ENCODE results near the gene DLGAP1.

DLGAP1 gene

DNA sequence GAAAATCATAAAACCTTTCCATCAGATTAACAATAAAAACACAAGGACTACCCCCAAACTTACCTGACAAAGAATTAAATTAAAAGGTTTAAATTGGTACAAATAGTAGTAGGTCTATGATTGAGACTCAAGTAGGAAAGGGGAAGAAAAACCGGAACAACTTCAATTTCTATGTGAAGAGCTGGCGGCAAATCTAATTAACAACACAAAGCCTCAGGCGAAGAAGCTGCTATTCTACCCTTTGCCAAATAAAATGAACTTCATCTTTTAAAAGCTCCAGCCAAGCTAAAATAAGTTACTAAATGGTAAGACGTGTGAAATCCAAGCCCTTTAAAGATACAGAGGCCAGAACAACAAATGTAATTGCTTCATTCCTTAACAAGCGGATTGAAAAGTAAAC lies 146.5 kb downstream of the DLGAP1 start:
- no peak for TF ChIP-seq EZH2 (IDR thresholded peaks at IDR 0.05; ENCODE audit: borderline replicate concordance, low read length)
- TF ChIP-seq, protein P1, sequence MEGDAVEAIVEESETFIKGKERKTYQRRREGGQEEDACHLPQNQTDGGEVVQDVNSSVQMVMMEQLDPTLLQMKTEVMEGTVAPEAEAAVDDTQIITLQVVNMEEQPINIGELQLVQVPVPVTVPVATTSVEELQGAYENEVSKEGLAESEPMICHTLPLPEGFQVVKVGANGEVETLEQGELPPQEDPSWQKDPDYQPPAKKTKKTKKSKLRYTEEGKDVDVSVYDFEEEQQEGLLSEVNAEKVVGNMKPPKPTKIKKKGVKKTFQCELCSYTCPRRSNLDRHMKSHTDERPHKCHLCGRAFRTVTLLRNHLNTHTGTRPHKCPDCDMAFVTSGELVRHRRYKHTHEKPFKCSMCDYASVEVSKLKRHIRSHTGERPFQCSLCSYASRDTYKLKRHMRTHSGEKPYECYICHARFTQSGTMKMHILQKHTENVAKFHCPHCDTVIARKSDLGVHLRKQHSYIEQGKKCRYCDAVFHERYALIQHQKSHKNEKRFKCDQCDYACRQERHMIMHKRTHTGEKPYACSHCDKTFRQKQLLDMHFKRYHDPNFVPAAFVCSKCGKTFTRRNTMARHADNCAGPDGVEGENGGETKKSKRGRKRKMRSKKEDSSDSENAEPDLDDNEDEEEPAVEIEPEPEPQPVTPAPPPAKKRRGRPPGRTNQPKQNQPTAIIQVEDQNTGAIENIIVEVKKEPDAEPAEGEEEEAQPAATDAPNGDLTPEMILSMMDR (IDR thresholded peaks at IDR 0.05; ENCODE audit: low read length), result no peak
- H3F3A ChIP-seq (ENCODE audit: insufficient read depth, low read length), result no peaks in the 10 kb centered on the region
- no peak overlapping the region for H3K4me3 ChIP-seq (ENCODE audit: low read depth, low read length, poor library complexity, severe bottlenecking)
- H3K9me3 ChIP-seq (ENCODE audit: low read length), result no peaks in the 10 kb centered on the region
- no peak overlapping the region for H3K4me2 ChIP-seq (ENCODE audit: low read length)
- H3K4me1 ChIP-seq (ENCODE audit: insufficient read depth, low read length, severe bottlenecking), result no peaks in the 10 kb centered on the region
- H3K27me3 ChIP-seq (ENCODE audit: insufficient read depth, low read length), result no peaks in the 10 kb centered on the region
- H3K9ac ChIP-seq (ENCODE audit: low read length), result no peak overlapping the region
- no peaks in the 10 kb centered on the region for H3K9me2 ChIP-seq (ENCODE audit: low read depth, low read length)
- no peak overlapping the region for H2AFZ ChIP-seq (ENCODE audit: low read length)
- H4K20me1 ChIP-seq (ENCODE audit: insufficient read depth, low read length), result no peaks in the 10 kb centered on the region
- H3K27ac ChIP-seq (ENCODE audit: low read depth, low read length, poor library complexity, severe bottlenecking), result no peak overlapping the region
- H3K36me3 ChIP-seq (ENCODE audit: insufficient read depth, low read length), result no peaks in the 10 kb centered on the region
- H3K79me2 ChIP-seq (ENCODE audit: insufficient read depth, low read length), result no peaks in the 10 kb centered on the region

DNA sequence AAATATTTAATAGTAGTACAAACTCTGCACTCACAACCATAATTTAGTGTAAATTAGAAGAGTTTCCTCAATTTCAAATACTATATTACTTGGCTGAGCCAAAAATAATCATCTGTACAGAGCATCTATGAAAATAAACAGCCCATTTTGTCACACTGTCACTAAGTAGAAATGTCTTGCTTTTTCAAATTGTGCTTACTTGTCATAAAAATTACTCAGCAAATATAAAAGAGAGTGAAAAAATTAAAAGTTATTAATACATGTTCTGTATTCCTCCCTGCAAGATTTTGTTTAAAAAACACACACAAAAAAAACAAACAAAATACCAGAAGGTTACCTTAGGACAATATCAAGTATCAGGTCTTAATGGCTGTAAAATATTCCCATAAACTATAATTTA lies 155.7 kb downstream of the DLGAP1 start:
- Histone ChIP-seq H3F3A (ENCODE audit: insufficient read depth, low read length) (no peaks in the 10 kb centered on the region), H3K27me3 (ENCODE audit: insufficient read depth, low read length) (no peaks in the 10 kb centered on the region), H3K27ac (ENCODE audit: low read depth, low read length, poor library complexity, severe bottlenecking) (no peak overlapping the region), H3K9ac (ENCODE audit: low read length) (no peak overlapping the region), H3K9me2 (ENCODE audit: low read depth, low read length) (no peaks in the 10 kb centered on the region), H3K4me3 (ENCODE audit: low read depth, low read length, poor library complexity, severe bottlenecking) (no peak overlapping the region), H3K36me3 (ENCODE audit: insufficient read depth, low read length) (no peaks in the 10 kb centered on the region), H3K9me3 (ENCODE audit: low read length) (no peaks in the 10 kb centered on the region), H4K20me1 (ENCODE audit: insufficient read depth, low read length) (no peaks in the 10 kb centered on the region), H3K4me1 (ENCODE audit: insufficient read depth, low read length, severe bottlenecking) (no peaks in the 10 kb centered on the region), H3K79me2 (ENCODE audit: insufficient read depth, low read length) (no peaks in the 10 kb centered on the region), H2AFZ (ENCODE audit: low read length) (no peak overlapping the region), H3K4me2 (ENCODE audit: low read length) (no peak overlapping the region)
- TF ChIP-seq, protein P1 (IDR thresholded peaks at IDR 0.05; ENCODE audit: low read length), result no peak
- no peak for TF ChIP-seq EZH2 (IDR thresholded peaks at IDR 0.05; ENCODE audit: borderline replicate concordance, low read length)

DNA sequence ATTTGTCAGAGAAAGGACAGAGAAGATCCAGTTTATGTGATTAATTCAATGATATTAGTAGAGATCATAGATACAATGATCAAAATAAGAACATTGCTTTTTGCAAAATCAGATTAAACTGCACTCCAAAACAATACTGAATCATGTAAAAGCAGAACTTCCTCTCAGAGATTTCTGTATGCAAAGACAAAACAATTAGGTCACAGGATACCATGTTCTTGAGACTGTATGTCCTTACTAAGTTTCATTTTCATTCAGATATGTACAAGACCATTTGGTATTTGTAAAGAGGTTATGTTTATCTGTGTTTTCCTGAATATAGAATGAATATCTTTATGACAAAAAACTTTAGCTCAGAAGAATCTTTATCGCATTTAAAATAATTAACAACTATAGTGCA lies 161.8 kb downstream of the DLGAP1 start:
- no peaks in the 10 kb centered on the region for H4K20me1 ChIP-seq (ENCODE audit: insufficient read depth, low read length)
- H3K27ac ChIP-seq (ENCODE audit: low read depth, low read length, poor library complexity, severe bottlenecking), result no peak overlapping the region
- no peaks in the 10 kb centered on the region for H3F3A ChIP-seq (ENCODE audit: insufficient read depth, low read length)
- H3K36me3 ChIP-seq (ENCODE audit: insufficient read depth, low read length), result no peaks in the 10 kb centered on the region
- no peak overlapping the region for H3K4me3 ChIP-seq (ENCODE audit: low read depth, low read length, poor library complexity, severe bottlenecking)
- TF ChIP-seq EZH2 (IDR thresholded peaks at IDR 0.05; ENCODE audit: borderline replicate concordance, low read length), result no peak
- TF ChIP-seq, protein P1 (IDR thresholded peaks at IDR 0.05; ENCODE audit: low read length), result no peak
- no peaks in the 10 kb centered on the region for H3K9me2 ChIP-seq (ENCODE audit: low read depth, low read length)
- no peak overlapping the region for H3K9ac ChIP-seq (ENCODE audit: low read length)
- no peak overlapping the region for H2AFZ ChIP-seq (ENCODE audit: low read length)
- H3K4me2 ChIP-seq (ENCODE audit: low read length), result no peak overlapping the region
- H3K9me3 ChIP-seq (ENCODE audit: low read length), result no peaks in the 10 kb centered on the region
- H3K27me3 ChIP-seq (ENCODE audit: insufficient read depth, low read length), result no peaks in the 10 kb centered on the region
- no peaks in the 10 kb centered on the region for H3K79me2 ChIP-seq (ENCODE audit: insufficient read depth, low read length)
- no peaks in the 10 kb centered on the region for H3K4me1 ChIP-seq (ENCODE audit: insufficient read depth, low read length, severe bottlenecking)

Data from OCI-LY1 (cell line).